KOPT-K1 (cell line): Measurements from ENCODE around the gene RGL2.

Experiments
- H3K27ac ChIP-seq: fragments of 200-600 bp; sonication (generic); 2 replicates; pipeline ENCODE4 v1.5.1; 2016; ENCODE audit warnings: antibody characterized with exemption, mild to moderate bottlenecking, low read depth, low read length; ENCODE audit not compliant: poor library complexity, severe bottlenecking
- H3K36me3 ChIP-seq: fragments of 200-600 bp; sonication (generic); 2 replicates; pipeline ENCODE4 v1.5.1; 2017; ENCODE audit warnings: antibody characterized with exemption, mild to moderate bottlenecking, low read length, moderate library complexity; ENCODE audit not compliant: insufficient read depth
- H3K9me3 ChIP-seq: fragments of 200-600 bp; sonication (generic); 2 replicates; pipeline ENCODE4 v1.5.1; 2017; ENCODE audit warnings: antibody characterized with exemption, low read length, mild to moderate bottlenecking; ENCODE audit not compliant: insufficient read depth, poor library complexity, severe bottlenecking

The RGL2 gene

DNA sequence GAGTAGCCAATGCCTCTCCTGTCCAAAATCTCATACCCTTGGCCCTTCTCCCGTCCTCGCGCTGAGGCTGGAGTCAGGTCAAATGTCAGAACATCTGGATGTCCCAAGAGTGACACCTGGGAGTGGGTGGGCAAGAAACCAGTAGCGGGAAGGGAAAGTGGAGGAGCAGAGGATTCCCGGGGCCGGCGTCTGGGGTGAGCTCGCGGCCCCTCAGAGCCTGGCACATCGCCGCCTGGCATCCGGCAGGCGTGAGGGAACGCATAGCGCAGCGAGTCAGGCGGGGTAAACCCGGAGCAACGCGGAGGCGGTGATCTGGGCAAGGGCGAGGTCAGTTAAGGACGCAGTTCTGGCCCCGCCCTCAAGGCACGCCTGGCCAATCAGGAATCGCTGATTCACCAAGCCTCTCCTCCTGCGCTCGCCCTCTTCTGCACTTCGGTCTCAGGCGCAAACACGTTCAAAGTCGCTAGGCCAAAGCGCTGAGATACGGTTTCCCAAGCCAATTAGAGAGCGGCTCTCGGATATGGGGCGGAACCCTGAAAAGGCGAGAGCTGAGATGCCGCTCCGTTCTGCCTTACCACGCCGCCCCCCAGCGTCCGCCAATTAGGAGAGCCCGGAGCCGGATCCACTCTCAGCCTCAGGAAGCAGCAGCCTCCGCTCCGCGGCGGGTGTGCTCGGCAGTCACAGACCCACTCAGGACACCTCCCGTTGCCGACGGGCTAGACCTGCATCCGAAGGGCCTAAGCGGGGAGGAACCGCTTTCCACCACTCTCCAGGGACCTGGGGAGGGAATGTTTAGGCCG is 49.6 kb downstream of the RGL2 start:
- peak overlapping the region; percentile 83 for H3K27ac ChIP-seq
- H3K36me3 ChIP-seq: peaks cover 21% of the 10 kb centered on the region
- H3K9me3 ChIP-seq: no peaks in the 10 kb centered on the region

GRCh38 chr6:33248643-33248931 is 50.2 kb downstream of the RGL2 start:
- Histone ChIP-seq H3K27ac (peak overlapping the region; percentile 83), H3K36me3 (peaks cover 21% of the 10 kb centered on the region), H3K9me3 (no peaks in the 10 kb centered on the region)

GRCh38 chr6:33247977-33248642 is 50.6 kb downstream of the RGL2 start:
- H3K9me3 ChIP-seq: no peaks in the 10 kb centered on the region
- peaks cover 21% of the 10 kb centered on the region for H3K36me3 ChIP-seq
- H3K27ac ChIP-seq: peak overlapping the region; percentile 83

- Histone ChIP-seq H3K27ac (no peak overlapping the region), H3K36me3 (no peaks in the 10 kb centered on the region), H3K9me3 (no peaks in the 10 kb centered on the region)
Measured at GRCh38 chr6:33243476-33243875, 55.3 kb downstream of the RGL2 start.

DNA sequence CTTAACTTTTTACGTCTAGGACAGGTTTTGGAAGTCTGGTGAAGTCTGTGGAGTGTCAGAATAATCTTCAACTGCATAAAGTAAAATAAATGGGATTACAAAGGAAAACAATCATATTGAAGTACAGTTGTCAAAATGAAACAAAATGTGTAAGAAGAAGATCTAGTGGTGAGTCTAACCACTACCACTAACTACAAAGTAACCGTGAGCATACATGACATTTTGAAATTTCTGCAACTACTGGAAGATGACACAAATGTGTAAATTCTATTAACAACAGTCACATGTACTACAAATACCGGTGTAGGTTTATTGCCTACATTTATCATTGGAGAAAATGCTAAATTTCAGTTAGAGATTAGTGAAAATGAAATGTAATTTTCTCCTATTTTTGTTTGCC is 56.8 kb downstream of the RGL2 start:
- no peaks in the 10 kb centered on the region for H3K9me3 ChIP-seq
- H3K27ac ChIP-seq: no peak overlapping the region
- H3K36me3 ChIP-seq: no peaks in the 10 kb centered on the region
